GM18507 (cell line): Measurements from ENCODE around the gene CASKIN2.

Source experiments
- DNase-seq: peaks from one replicate; pipeline ENCODE4 v3.0.0; 2011; ENCODE audit warnings: low read depth; ENCODE audit not compliant: insufficient read length; ENCODE audit errors: extremely low spot score
- FAIRE-seq: peaks from 2 replicates; lab custom pipeline; 2011; peaks lifted over from hg19 to GRCh38; lab: Jason Lieb, UNC

The CASKIN2 gene

GRCh38 chr17:75515496-75516254 is at the start of gene CASKIN2:
Gene CASKIN2, minus strand, starts transcription at chr17:75515537. Its CDS starts 1,733 bp downstream, at chr17:75513804.
- DNase-seq, result peak; percentile 86
- peak; percentile 49 for FAIRE-seq

GRCh38 chr17:75565066-75565465 is 49.7 kb upstream of the CASKIN2 start:
- no peak for FAIRE-seq
- DNase-seq, result no peak

- DNase-seq (no peak), FAIRE-seq (no peak)
Measured at GRCh38 chr17:75564195-75564594, 48.9 kb upstream of the CASKIN2 start.

- FAIRE-seq, result no peak
Measured at GRCh38 chr17:75563063-75563758, 47.9 kb upstream of the CASKIN2 start.

GRCh38 chr17:75561927-75562603 is 46.7 kb upstream of the CASKIN2 start:
- DNase-seq, result no peak

More at GRCh38 chr17:75563063-75563758, 47.9 kb upstream of the CASKIN2 start:
- no peak for DNase-seq

GRCh38 chr17:75559958-75560533 is 44.7 kb upstream of the CASKIN2 start:
- DNase-seq, result no peak
- no peak for FAIRE-seq

More at GRCh38 chr17:75561927-75562603, 46.7 kb upstream of the CASKIN2 start:
- no peak for FAIRE-seq

- FAIRE-seq, result no peak
Measured at GRCh38 chr17:75558666-75559530, 43.6 kb upstream of the CASKIN2 start.

GRCh38 chr17:75557852-75558665 is 42.7 kb upstream of the CASKIN2 start:
- DNase-seq, result no peak
- no peak for FAIRE-seq

More at GRCh38 chr17:75558666-75559530, 43.6 kb upstream of the CASKIN2 start:
- no peak for DNase-seq

- DNase-seq (no peak), FAIRE-seq (no peak)
Measured at GRCh38 chr17:75557075-75557851, 41.9 kb upstream of the CASKIN2 start.

GRCh38 chr17:75555679-75556153 is 40.4 kb upstream of the CASKIN2 start:
- no peak for DNase-seq
- no peak for FAIRE-seq

- DNase-seq, result no peak
- FAIRE-seq, result no peak
Measured at GRCh38 chr17:75553295-75554110, 38.2 kb upstream of the CASKIN2 start.

- DNase-seq, result no peak
- FAIRE-seq, result no peak
Measured at GRCh38 chr17:75552425-75553294, 37.3 kb upstream of the CASKIN2 start.

GRCh38 chr17:75551266-75551665 is 35.9 kb upstream of the CASKIN2 start:
- FAIRE-seq (no peak), DNase-seq (no peak)

GRCh38 chr17:75550139-75550465 is 34.8 kb upstream of the CASKIN2 start:
- FAIRE-seq (no peak), DNase-seq (no peak)

GRCh38 chr17:75549246-75550138 is 34.2 kb upstream of the CASKIN2 start:
- DNase-seq, result no peak

More at GRCh38 chr17:75549246-75550138, 34.2 kb upstream of the CASKIN2 start:
- no peak for FAIRE-seq
